H7 (cell line): ENCODE data around the gene TUBB8B. TPM values are rescaled to one million over a fixed set of nuclear protein-coding genes. Genes with fewer than 3 reads are reported as not detected.
"Not testable (repeated sequence)": the region's sequence is repeated elsewhere in the genome, so short reads cannot be mapped to it uniquely, and the experiment has no call there.

Source experiments
- DNase-seq: peaks from one replicate; pipeline ENCODE4 v3.0.0; 2012
- H3K27me3 ChIP-seq: 2 replicates; pipeline ENCODE4 v1.6.0; 2011; ENCODE audit warnings: mild to moderate bottlenecking, low read length; ENCODE audit not compliant: control insufficient read depth, insufficient read depth
- H3K36me3 ChIP-seq: replicated peaks from 2 replicates; pipeline ENCODE4 v1.5.1; 2011; ENCODE audit warnings: low read length; ENCODE audit not compliant: control insufficient read depth, insufficient read depth
- H3K4me3 ChIP-seq: 2 replicates; pipeline ENCODE4 v1.5.1; 2011; ENCODE audit warnings: low read depth, mild to moderate bottlenecking, control low read depth, low read length, moderate library complexity; ENCODE audit not compliant: insufficient read depth
- total RNA-seq: library from RNA; depleted of rRNA; stranded (reverse); fragments of >200 nt; shearing (Covaris generic); gene quantifications from 2 replicates; pipeline ENCODE4 v1.2.3, GENCODE V29; 2014; rRNA removed

The TUBB8B gene
- total RNA-seq, 1 experiment from 2014 or later: 0.17 TPM

DNA sequence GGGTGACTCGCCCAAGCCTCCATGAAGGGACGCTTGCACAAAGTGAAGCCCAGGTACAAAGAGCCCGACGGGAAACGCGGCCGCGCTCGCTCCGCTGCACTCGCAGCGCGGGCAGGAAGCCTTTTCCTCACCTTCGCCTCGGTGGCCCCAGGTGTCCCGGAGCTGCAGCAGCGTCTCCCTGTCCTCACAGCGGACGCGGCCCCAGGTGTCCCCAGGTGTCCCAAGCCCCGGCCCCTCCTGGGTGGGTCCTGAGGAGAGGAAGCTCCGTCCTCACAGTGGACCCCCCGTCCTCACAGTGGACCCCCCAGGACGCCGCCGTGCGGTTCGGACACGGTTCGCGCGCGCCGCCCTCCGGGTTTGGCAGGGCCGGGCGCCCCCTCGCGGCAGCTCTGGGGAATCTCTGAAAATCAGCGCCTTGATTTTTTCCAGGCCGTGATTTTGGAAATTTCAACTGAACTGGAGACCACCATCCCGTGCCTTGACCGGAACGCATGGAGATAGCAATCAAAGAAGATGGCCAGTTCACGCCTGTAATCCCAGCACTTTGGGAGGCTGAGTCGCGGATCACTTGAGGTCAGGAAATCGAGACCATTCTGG is 23.9 kb upstream of the TUBB8B start:
- H3K36me3 ChIP-seq, H3K27me3 ChIP-seq, H3K4me3 ChIP-seq, DNase-seq: not testable (repeated sequence)

DNA sequence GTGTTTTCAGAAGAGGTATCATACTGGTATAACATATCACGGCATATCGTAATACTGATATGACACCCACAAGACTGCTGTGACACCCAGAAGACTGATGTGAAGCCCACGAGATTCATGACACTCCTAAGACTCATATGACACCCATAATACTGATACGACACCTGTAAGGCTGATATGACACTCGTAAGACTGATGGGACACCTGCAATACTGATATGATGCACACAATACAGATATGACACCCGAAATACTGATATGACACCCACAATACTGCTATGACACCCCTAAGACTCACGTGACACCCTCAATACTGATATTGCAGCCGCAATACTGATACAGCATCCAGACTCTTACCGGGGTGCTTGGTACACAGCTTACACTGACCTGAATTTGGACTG is 18.3 kb upstream of the TUBB8B start:
- not testable (repeated sequence) for H3K36me3 ChIP-seq, DNase-seq, H3K27me3 ChIP-seq, H3K4me3 ChIP-seq

DNA sequence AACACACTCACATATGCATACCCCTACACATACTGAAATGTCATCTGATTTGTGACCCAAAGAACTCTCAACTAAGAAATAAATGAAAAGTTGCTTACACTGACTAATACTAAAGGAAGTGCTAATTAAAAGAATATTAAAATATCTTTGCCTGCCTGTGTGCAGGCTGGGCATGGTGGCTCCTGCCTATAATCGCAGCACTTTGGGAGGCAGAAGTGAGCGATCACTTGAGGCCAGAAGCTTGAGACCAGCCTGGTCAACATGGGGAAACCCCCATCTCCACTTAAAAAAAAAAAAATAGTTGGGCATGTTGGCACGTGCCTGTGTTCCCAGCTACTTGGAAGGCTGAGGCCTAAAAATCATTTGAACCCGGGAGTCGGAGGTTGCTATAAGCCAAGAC is 14.9 kb upstream of the TUBB8B start:
- not testable (repeated sequence) for DNase-seq, H3K4me3 ChIP-seq, H3K27me3 ChIP-seq, H3K36me3 ChIP-seq

DNA sequence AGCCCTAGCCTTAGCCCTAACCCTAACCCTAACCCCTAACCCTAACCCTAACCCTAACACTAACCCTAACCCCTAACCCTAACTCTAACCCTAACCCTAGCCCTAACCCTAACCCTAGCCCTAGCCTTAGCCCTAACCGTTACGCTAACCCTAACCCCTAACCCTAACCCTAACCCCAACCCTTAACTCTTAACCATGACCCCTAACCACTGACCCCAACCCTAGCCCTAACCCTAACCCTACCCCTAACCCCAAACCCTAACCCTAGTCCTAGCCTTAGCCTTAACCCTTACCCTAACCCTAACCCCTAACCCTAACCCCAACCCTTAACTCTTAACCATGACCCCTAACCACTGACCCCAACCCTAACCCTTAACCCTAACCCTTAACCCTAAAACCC is 14.2 kb upstream of the TUBB8B start:
- DNase-seq, H3K27me3 ChIP-seq: not testable (repeated sequence)

DNA sequence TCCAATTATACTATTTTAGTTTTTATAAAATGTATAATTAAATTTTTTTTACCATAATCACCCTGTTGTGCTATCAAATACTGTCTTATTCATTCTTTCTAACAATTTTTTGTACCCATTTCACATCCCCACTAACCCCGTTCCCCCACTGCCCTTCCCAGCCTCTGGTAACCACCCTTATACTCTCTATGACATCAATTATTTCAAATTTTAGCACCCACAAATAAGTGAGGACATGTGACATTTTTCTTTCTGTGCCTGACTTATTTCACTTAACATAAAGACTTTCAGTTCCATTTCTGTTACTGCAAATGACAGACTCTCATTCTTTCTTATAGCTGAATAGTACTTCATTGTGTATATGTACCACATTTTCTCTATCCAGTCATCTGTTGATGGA is 5.0 kb upstream of the TUBB8B start:
- not testable (repeated sequence) for H3K27me3 ChIP-seq, DNase-seq, H3K4me3 ChIP-seq, H3K36me3 ChIP-seq

More for the DNA sequence above, 14.2 kb upstream of the TUBB8B start:
- H3K36me3 ChIP-seq, H3K4me3 ChIP-seq: not testable (repeated sequence)

DNA sequence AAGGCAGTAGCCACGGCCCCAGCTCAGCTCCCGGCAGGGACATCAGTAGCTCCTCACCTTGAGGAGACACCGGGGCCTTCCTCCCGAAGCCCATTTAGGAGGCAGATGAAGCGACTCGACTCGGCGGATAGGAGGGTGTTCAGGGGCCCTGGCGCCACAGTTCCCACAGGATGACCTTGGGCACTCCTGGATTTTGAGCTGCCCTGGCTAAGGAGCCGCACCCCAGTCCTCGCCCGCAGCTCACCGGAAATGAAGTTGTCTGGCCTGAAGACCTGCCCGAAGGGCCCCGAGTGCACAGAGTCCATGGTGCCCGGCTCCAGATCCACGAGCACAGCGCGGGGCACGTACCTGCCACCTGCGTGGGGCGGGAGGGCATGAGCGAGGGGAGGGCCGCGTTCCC is 719 bp downstream of the TUBB8B start:
- H3K36me3 ChIP-seq, H3K27me3 ChIP-seq, H3K4me3 ChIP-seq, DNase-seq: not testable (repeated sequence)

DNA sequence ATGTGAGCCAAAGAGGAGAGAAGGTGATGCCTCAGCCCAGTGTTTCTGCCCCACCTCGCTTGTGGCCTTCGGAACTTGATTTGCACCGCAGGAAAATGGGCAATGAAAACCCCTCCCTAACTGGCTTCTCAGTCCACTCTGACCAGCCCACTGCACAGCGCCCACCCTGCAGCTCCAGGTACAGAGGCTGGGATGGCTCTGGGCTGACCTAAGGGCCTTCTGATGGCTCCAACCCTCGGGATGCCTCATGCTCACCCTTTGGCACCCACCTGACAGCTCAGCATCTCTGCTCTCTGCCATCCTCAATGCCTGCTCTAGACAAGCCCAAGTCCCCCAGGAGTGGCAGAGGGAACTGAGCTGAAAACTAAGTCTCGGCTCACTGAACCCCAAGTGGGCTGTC is 36.2 kb downstream of the TUBB8B start:
- H3K27me3 ChIP-seq, DNase-seq, H3K36me3 ChIP-seq, H3K4me3 ChIP-seq: not testable (repeated sequence)

DNA sequence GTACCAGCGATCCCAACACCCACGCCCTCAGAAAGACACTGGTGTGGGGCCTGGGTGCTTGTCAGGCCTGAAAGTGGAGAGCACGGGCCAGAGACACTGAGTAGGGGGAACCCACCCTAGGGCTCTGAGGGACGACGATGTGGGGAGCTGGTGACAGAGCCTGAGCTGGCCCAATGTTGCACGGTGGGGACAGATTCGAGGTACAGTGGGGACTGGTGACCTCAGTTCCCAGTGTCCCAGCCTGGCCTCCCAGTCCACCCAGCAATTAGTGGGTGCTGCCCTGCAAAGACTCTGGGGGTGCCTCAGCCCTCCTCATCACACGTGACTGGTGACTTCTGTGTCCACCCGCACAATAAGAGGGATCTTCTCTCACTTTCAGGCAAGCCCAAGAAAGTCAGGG is 36.6 kb downstream of the TUBB8B start:
- DNase-seq, H3K27me3 ChIP-seq, H3K4me3 ChIP-seq, H3K36me3 ChIP-seq: not testable (repeated sequence)

DNA sequence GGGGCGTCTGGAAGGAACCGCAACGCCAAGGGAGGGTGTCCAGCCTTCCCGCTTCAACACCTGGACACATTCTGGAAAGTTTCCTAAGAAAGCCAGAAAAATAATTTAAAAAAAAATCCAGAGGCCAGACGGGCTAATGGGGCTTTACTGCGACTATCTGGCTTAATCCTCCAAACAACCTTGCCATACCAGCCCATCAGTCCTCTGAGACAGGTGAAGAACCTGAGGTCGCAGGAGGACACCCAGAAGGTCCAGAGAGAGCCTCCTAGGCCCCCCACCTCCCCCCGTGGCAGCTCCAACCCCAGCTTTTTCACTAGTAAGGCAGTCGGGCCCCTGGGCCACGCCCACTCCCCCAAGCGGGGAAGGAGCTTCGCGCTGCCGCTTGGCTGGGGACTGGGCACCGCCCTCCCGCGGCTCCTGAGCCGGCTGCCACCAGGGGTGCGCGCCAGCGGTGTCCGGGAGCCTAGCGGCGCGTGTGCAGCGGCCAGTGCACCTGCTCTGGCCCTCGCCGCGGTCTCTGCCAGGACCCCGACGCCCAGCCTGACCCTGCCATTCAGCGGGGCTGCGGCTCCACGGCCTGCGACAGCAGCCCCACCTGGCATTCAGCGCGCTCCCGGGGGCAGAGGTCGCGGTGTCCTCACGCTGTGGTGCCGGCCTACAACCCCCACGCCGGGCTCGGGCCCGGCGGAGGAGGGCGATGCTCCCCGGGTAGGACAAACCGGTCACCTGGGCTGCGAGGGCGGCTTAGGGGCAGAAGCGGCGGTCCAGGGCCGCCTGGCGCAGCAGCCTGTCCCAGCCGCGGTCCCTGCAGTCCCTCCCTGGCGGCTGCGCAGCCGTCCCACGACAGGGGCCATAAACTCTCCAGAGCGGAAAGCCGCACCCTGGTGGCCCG is 37.8 kb downstream of the TUBB8B start:
- not testable (repeated sequence) for DNase-seq, H3K4me3 ChIP-seq, H3K36me3 ChIP-seq, H3K27me3 ChIP-seq

DNA sequence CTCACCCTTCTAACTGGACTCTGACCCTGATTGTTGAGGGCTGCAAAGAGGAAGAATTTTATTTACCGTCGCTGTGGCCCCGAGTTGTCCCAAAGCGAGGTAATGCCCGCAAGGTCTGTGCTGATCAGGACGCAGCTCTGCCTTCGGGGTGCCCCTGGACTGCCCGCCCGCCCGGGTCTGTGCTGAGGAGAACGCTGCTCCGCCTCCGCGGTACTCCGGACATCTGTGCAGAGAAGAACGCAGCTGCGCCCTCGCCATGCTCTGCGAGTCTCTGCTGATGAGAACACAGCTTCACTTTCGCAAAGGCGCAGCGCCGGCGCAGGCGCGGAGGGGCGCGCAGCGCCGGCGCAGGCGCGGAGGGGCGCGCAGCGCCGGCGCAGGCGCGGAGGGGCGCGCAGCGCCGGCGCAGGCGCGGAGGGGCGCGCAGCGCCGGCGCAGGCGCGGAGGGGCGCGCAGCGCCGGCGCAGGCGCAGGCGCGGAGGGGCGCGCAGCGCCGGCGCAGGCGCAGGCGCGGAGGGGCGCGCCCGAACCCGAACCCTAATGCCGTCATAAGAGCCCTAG is 38.7 kb downstream of the TUBB8B start:
- not testable (repeated sequence) for H3K36me3 ChIP-seq, H3K27me3 ChIP-seq, DNase-seq, H3K4me3 ChIP-seq

DNA sequence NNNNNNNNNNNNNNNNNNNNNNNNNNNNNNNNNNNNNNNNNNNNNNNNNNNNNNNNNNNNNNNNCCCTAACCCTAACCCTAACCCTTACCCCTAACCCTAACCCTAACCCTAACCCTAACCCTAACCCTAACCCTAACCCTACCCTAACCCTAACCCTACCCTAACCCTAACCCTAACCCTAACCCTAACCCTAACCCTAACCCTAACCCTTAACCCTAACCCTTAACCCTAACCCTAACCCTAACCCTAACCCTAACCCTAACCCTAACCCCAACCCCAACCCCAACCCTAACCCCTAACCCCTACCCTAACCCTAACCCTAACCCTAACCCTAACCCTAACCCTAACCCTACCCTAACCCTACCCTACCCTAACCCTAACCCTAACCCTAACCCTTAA is 39.5 kb downstream of the TUBB8B start:
- not testable (repeated sequence) for DNase-seq, H3K27me3 ChIP-seq, H3K4me3 ChIP-seq, H3K36me3 ChIP-seq

Other genes with a start within 250 kb of the TUBB8B start
- 15.7 and 20.3 TPM in 2 replicates for gene USP14, start 108.9 kb upstream of the TUBB8B start, total RNA-seq
- 53.6 and 76.6 TPM in 2 replicates for gene THOC1, start 218.4 kb upstream of the TUBB8B start, total RNA-seq